IPS DF 6.9 (cell line): ENCODE data around the gene CCSAP.

ENCODE experiments used
- DNase-seq: peaks from one replicate; pipeline ENCODE4 v3.0.0-alpha.2; 2013; ENCODE audit warnings: low read depth, low spot score
- H3K27ac ChIP-seq: one replicate; pipeline ENCODE4 v1.5.1; 2013; ENCODE audit warnings: low read length, control low read depth
- H3K27me3 ChIP-seq: 2 replicates; pipeline ENCODE4 v1.6.1; 2013; ENCODE audit warnings: mild to moderate bottlenecking, low read length; ENCODE audit not compliant: control insufficient read depth, insufficient read depth
- H3K36me3 ChIP-seq: 2 replicates; pipeline ENCODE4 v1.6.1; 2013; ENCODE audit warnings: low read length; ENCODE audit not compliant: control insufficient read depth, insufficient read depth
- H3K4me1 ChIP-seq: 2 replicates; pipeline ENCODE4 v1.6.1; 2013; ENCODE audit warnings: low read length; ENCODE audit not compliant: control insufficient read depth, insufficient read depth
- H3K4me3 ChIP-seq: 2 replicates; pipeline ENCODE4 v1.5.1; 2013; ENCODE audit warnings: mild to moderate bottlenecking, low read length
- H3K9me3 ChIP-seq: 2 replicates; pipeline ENCODE4 v1.6.1; 2013; ENCODE audit warnings: low read length, inconsistent platforms; ENCODE audit not compliant: control insufficient read depth, insufficient read depth
- WGBS: extraction: QIAGEN DNeasy Blood & Tissue Kit; methylation state at CpG from one replicate; pipeline ENCODE4 v1.1.7; 2013; ENCODE audit warnings: mixed read lengths, missing lambda C conversion rate; ENCODE audit not compliant: insufficient read length, insufficient coverage; 5-methylcytosine and 5-hydroxymethylcytosine counted together

CCSAP gene

DNA sequence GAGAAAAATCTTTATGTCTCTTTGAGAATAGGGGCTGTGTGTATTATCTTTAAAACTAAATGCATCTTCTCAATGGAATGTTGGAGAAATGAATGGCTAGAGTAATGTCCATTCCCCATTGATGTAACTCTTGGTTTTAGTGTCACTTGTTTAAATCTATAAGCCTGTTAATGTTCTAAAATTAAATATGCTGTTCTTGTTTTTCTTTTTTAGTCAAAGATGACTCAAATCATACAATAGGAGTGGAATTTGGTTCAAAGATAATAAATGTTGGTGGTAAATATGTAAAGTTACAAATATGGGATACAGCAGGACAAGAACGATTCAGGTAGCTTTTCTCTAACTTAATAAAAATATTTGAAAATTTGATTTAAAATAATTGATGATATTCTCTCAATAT is 54.3 kb downstream of the CCSAP start:
- WGBS, result no CpG with 5 or more reads among the region's 1 CpG
- H3K36me3 ChIP-seq, result no peaks in the 10 kb centered on the region; the same call in 1 of the 2 replicates

DNA sequence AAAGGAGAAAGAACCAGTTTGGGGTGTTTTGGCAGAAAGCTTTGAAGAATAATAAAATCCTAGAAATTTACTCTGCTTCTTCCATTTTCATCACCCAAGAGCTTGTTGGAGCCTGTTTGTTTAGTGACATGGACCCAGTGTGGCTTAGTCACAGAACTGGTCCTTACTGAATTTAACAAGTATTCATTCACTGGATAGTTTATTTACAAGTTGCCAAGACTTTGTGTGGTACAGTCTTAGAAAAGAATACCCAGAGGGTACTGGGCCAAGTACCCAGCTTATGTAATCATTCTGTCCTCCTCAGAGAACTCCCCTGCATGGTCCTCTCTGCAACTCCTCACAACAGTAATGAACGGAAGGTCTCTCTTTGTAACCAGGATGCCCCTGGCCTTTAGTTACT is 55.6 kb downstream of the CCSAP start:
- no peaks in the 10 kb centered on the region; the same call in 1 of the 2 replicates for H3K36me3 ChIP-seq
- no CpG with 5 or more reads among the region's 1 CpG for WGBS
- H3K4me1 ChIP-seq, result peaks cover 1% of the 10 kb centered on the region; the same call in 1 of the 2 replicates
- H3K27me3 ChIP-seq, result no peaks in the 10 kb centered on the region
- H3K4me3 ChIP-seq, result no peak overlapping the region
- H3K9me3 ChIP-seq, result no peaks in the 10 kb centered on the region
- no peak overlapping the region for H3K27ac ChIP-seq
- DNase-seq, result no peak

More for the DNA sequence above, 54.3 kb downstream of the CCSAP start:
- Histone ChIP-seq H3K27me3 (no peaks in the 10 kb centered on the region), H3K27ac (no peak overlapping the region), H3K4me1 (peaks cover 1% of the 10 kb centered on the region; the same call in 1 of the 2 replicates), H3K4me3 (no peak overlapping the region), H3K9me3 (no peaks in the 10 kb centered on the region)
- DNase-seq, result no peak

DNA sequence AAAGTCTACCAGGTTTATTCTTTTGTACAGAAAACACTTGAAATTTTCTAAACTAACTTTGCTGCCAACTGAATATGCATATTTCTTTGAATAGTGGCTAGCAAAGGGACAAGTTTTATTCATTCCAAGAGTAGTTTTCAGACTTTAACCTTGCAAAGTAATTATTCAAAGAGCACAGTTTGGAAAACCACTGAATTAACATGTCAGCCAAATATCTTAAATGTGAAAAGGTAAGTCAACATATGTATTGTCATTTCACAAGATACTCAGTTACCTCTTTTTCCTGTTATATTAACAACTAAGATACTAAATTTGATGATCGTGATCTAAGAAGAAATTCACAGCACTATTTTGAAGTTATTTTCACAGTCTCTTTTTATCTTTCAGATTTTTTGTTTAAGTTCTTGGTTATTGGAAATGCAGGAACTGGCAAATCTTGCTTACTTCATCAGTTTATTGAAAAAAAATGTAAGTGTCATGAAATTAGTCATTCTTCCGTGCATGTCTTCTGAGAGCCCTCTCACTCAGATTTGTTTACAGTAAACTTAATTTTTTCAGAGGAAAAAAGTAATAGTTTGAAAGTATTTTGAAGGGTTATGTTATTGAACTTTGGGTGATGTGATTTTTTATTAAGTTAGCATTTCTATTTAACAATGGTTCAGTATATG is 56.6 kb downstream of the CCSAP start:
- Histone ChIP-seq H3K4me1 (peaks cover 1% of the 10 kb centered on the region; the same call in 1 of the 2 replicates), H3K4me3 (no peak overlapping the region), H3K9me3 (no peaks in the 10 kb centered on the region), H3K27ac (no peak overlapping the region), H3K27me3 (no peaks in the 10 kb centered on the region), H3K36me3 (no peaks in the 10 kb centered on the region)
- DNase-seq, result no peak
- no CpG with 5 or more reads among the region's 2 CpGs for WGBS

DNA sequence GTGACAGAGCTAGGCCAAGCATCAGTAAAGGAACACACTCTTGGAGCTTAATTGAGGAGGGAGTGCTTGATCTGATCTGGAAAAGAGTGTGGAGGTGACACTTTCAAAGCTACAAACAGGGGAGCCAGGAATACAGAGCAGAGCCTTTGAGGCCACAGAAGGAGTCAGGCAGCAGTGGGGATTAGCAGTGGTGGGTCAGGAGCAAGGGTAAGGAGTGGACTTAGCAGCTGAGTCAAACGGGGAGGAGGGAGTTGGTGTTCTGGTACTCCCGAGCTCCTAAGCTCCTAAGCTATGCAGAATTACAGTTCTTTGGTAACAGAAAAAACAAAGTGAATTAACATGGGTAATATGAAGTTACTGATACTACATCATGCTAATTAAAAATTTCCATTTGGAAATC is 57.4 kb downstream of the CCSAP start:
- Histone ChIP-seq H3K4me3 (no peak overlapping the region), H3K36me3 (no peaks in the 10 kb centered on the region), H3K4me1 (peaks cover 1% of the 10 kb centered on the region; the same call in 1 of the 2 replicates), H3K27me3 (no peaks in the 10 kb centered on the region), H3K9me3 (no peaks in the 10 kb centered on the region), H3K27ac (no peak overlapping the region)
- WGBS, result no CpG with 5 or more reads among the region's 2 CpGs
- no peak for DNase-seq

DNA sequence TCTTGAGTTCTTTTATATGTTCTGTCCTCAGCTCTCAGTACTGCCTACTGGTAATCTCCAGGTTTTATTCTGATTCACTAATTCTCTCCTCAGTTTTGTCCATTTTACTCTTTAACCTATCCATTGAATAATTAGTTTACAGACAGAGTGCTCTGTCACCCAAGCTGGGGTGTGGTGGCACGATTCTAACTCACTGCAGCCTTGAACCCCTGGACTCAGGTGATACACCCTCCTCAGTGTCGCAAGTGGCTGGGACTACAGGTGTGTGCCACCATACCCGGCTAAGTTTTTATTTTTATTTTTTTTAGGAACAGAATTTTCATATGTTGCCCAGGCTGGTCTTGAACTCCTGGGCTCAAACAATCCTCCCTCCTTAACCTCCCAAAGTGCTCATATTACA is 58.0 kb downstream of the CCSAP start:
- Histone ChIP-seq H3K4me3 (no peak overlapping the region), H3K9me3 (no peaks in the 10 kb centered on the region), H3K4me1 (peaks cover 1% of the 10 kb centered on the region; the same call in 1 of the 2 replicates), H3K27ac (no peak overlapping the region), H3K27me3 (no peaks in the 10 kb centered on the region), H3K36me3 (no peaks in the 10 kb centered on the region)
- no peak for DNase-seq
- no CpG with 5 or more reads among the region's 3 CpGs for WGBS

DNA sequence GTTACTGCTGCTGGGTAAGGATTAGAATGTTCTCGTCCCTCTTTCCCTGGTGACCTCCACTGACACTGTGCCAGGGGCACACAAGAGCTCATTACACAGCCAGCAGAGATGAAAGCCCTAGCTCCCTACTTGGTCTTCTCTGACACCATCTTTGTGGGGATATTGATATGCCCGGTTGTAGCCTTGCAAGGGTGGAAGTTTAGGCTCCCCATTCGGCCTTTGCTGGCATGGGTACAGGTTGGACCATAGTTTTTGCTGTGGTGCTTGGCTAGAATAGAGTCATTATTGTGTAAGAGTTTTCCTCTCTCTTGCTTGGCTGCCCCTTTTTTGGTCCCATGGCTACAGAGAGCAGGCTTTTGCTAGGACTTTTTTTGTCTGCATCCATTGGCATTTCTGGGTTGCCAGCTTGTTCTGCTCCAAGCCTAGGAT is 59.6 kb downstream of the CCSAP start:
- Histone ChIP-seq H3K4me3 (no peak overlapping the region), H3K9me3 (no peaks in the 10 kb centered on the region), H3K4me1 (peaks cover 1% of the 10 kb centered on the region; the same call in 1 of the 2 replicates), H3K36me3 (no peaks in the 10 kb centered on the region), H3K27me3 (no peaks in the 10 kb centered on the region), H3K27ac (no peak overlapping the region)
- DNase-seq, result no peak
- no CpG with 5 or more reads among the region's 3 CpGs for WGBS

DNA sequence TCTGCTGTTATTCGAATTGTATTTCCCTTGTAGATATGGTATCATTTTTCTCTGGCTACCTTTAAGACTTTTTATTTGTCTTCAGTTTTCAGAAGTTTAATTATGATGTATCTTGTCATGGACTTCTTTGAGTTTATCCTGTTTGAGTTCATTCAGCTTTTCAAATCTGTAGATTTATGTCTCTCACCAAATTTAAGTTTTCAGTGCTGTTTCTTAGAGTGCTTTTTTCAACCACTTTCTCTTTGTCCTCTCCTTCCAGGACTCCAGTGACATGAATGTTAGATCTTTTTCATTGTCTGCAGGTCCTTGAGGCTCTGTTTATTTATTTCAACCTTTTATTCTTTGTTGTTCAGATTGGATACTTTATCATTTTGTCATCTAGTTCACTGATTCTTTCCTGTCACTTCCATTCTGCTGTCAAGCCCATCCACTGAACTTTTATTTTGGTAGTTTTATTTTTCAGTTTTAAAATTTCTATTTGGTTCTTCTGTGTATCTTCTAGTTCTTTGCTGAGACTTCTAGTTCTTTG is 60.5 kb downstream of the CCSAP start:
- Histone ChIP-seq H3K27ac (no peak overlapping the region), H3K4me3 (no peak overlapping the region), H3K4me1 (peaks cover 1% of the 10 kb centered on the region; the same call in 1 of the 2 replicates), H3K36me3 (no peaks in the 10 kb centered on the region), H3K9me3 (no peaks in the 10 kb centered on the region), H3K27me3 (no peaks in the 10 kb centered on the region)
- no CpG with 5 or more reads among the region's 1 CpG for WGBS
- DNase-seq, result no peak

DNA sequence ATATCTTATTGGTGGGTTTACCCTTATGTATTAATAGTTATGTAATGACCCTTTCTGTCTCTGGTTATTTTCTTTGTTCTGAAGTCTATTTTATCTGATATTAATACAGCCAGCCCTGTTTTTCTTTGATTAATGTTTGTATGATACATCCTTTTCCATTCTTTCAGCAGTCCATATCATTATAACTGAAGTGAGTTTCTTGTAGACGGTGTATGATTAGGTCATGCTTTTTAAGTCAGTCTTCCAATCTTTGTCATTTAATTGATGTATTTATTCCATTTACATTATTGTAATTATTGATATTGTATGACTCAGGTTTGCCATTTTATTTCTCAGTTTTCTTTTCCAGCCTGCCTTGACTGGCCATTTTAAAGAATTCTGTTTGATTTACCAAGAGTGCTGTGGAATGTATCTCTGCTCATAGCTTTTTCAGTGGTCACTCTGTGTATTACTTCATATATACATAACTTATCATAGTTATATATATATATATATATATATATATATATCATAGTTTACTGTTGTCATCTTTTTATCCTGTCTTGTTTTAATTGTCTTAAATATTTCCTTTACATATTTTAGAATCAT is 61.4 kb downstream of the CCSAP start:
- WGBS, result no CpG with 5 or more reads among the region's 1 CpG
- Histone ChIP-seq H3K9me3 (no peaks in the 10 kb centered on the region), H3K27me3 (no peaks in the 10 kb centered on the region), H3K27ac (no peak overlapping the region), H3K4me1 (peaks cover 1% of the 10 kb centered on the region; the same call in 1 of the 2 replicates), H3K36me3 (no peaks in the 10 kb centered on the region), H3K4me3 (no peak overlapping the region)
- DNase-seq, result no peak

DNA sequence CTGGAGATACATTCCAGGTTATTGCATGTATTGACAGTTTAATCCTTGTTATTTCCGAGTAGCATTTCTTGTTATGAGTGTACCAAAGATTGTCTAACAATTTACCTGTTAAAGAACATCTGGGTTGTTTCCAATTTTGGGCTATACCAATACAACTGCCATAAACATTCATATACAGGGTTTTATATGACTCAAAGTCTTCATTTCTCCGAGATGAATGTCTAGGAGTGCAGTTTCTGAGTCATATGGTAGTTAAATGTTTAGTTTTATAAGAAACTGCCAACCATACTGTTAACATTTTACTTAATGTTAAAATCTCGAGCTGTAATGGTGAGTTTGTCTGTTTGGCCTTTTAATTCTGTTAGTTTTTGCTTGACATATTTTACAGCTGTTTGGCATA is 61.9 kb downstream of the CCSAP start:
- Histone ChIP-seq H3K27ac (no peak overlapping the region), H3K9me3 (no peaks in the 10 kb centered on the region), H3K4me1 (peaks cover 1% of the 10 kb centered on the region; the same call in 1 of the 2 replicates), H3K4me3 (no peak overlapping the region), H3K27me3 (no peaks in the 10 kb centered on the region), H3K36me3 (no peaks in the 10 kb centered on the region)
- no peak for DNase-seq
- no CpG with 5 or more reads among the region's 3 CpGs for WGBS

DNA sequence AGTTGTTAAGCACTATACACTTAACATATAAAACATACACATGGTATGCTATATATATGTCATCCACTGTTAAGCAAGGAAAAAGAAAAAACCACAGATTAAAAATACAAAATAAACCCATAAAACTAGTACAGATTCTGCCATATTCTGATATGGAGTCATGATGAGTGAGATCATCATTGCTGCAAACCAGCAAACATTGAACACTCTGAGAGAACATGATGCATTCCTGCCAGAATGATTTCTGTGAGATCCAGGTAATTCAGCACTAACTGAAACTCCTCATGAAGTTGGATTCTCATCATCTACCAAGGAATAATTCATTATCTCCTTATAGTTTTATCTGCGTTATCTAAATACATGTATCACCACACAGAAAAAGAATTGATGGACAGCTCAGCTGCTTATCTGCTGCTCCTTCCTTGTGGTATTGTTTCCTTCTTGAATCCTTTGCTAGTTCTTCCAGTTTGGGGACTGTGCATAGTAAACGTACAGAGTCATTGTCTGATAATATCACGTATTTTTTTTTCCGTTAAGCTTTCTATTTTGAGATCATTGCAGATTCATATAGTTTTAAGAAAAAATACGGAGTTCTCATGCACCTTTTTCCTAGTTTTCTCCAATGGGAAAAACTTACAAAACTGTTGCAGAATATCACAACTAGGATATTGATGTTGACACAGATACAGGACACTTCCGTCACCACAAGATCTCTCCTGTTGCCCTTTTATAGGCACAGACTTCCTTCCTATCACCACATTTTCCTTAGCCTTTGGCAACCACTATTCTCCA is 62.6 kb downstream of the CCSAP start:
- H3K9me3 ChIP-seq, result no peaks in the 10 kb centered on the region
- no CpG with 5 or more reads among the region's 6 CpGs for WGBS
- no peaks in the 10 kb centered on the region for H3K4me1 ChIP-seq
- H3K4me3 ChIP-seq, result no peak overlapping the region
- no peak overlapping the region for H3K27ac ChIP-seq
- no peaks in the 10 kb centered on the region for H3K36me3 ChIP-seq
- DNase-seq, result no peak
- no peaks in the 10 kb centered on the region for H3K27me3 ChIP-seq
